HepG2 (cell line): ENCODE data around the gene MTX1. TPM values are rescaled to one million over a fixed set of nuclear protein-coding genes. Genes with fewer than 3 reads are reported as not detected.

ENCODE experiments used
- CBX1 ChIP-seq: IDR thresholded peaks from one replicate; pipeline ENCODE4 v1.6.1; 2016; ENCODE audit warnings: antibody characterized with exemption, low read depth
- FOXA1 ChIP-seq, 2 experiments: fragments of 450-650 bp in 1 of 2; sonication (generic) in 1 of 2; formaldehyde crosslinking in 1 of 2; IDR thresholded peaks; 2 replicates each; pipeline versions ENCODE4 v1.4.0 to v1.6.1; 2016 to 2020; ENCODE audit warnings: missing genetic modification reagents in 1 of 2
- GATA4 ChIP-seq: sonication (generic); IDR thresholded peaks from 2 replicates; pipeline ENCODE4 v1.6.1; 2016; ENCODE audit warnings: antibody characterized with exemption, low read depth, borderline replicate concordance
- HHEX ChIP-seq: IDR thresholded peaks from 2 replicates; pipeline ENCODE4 v1.6.1; 2016; ENCODE audit warnings: control low read depth
- HNRNPL ChIP-seq: fragments of 200-400 bp; formaldehyde crosslinking; IDR thresholded peaks from 2 replicates; pipeline ENCODE4 v1.6.1; 2017; ENCODE audit warnings: mild to moderate bottlenecking, low read depth, low read length
- POGZ ChIP-seq: sonication (generic); formaldehyde crosslinking; IDR thresholded peaks from 2 replicates; pipeline ENCODE4 v1.4.0; 2020; ENCODE audit warnings: mild to moderate bottlenecking, missing genetic modification reagents
- ZNF678 ChIP-seq: sonication (generic); formaldehyde crosslinking; IDR thresholded peaks from 2 replicates; pipeline ENCODE4 v1.4.0; 2020; ENCODE audit warnings: mild to moderate bottlenecking, missing genetic modification reagents
- ZSCAN12 ChIP-seq: sonication (generic); formaldehyde crosslinking; IDR thresholded peaks from 2 replicates; pipeline ENCODE4 v1.9.0; 2021; ENCODE audit warnings: mild to moderate bottlenecking, missing genetic modification reagents
- ZZZ3 ChIP-seq: sonication (generic); formaldehyde crosslinking; IDR thresholded peaks from 2 replicates; pipeline ENCODE4 v1.4.0; 2020; ENCODE audit warnings: missing genetic modification reagents, mild to moderate bottlenecking, borderline replicate concordance
- polyA plus RNA-seq, 8 experiments: library from polyadenylated mRNA; depleted of rRNA in 3 of 8; stranded (reverse) in 7 of 8; unstranded in 1 of 8; fragments of >200 nt; fragmentation: Illumina TruSeq in 4 of 8; extraction: Trizol in 4 of 8; gene quantifications; 2 replicates each; pipeline versions ENCODE4 v1.2.1 to v1.2.3, GENCODE V29; 2011 to 2016; ENCODE audit warnings: low read depth in 4 of 8, missing spikeins in 1 of 8, mixed read lengths in 1 of 8; ENCODE audit not compliant: insufficient read depth in 1 of 8
- total RNA-seq, 5 experiments: library from RNA; depleted of rRNA; stranded (reverse); fragments of >200 nt; fragmentation: Illumina TruSeq; extraction: Trizol; gene quantifications; 2 replicates each; pipeline ENCODE4 v1.2.3, GENCODE V29; 2016; ENCODE audit warnings: low read depth in 1 of 5
- TF ChIP-seq, protein P1 (sequence below): sonication (generic); formaldehyde crosslinking; IDR thresholded peaks from 2 replicates; pipeline ENCODE4 v1.4.0; 2020; ENCODE audit warnings: mild to moderate bottlenecking, missing genetic modification reagents
- TF ChIP-seq, protein P2 (sequence below): sonication (generic); formaldehyde crosslinking; IDR thresholded peaks from 2 replicates; pipeline ENCODE4 v1.8.0; 2022; ENCODE audit warnings: missing genetic modification reagents, mild to moderate bottlenecking, moderate library complexity, borderline replicate concordance
- TF ChIP-seq, protein P3 (sequence below): sonication (generic); formaldehyde crosslinking; conservative IDR thresholded peaks from 2 replicates; pipeline ENCODE4 v1.4.0; 2020; ENCODE audit warnings: missing genetic modification reagents
- TF ChIP-seq, protein P4 (sequence below): IDR thresholded peaks from 2 replicates; pipeline ENCODE4 v1.6.1; 2016; ENCODE audit warnings: low read depth, borderline replicate concordance
- TF ChIP-seq, protein P5 (sequence below): sonication (generic); formaldehyde crosslinking; IDR thresholded peaks from 2 replicates; pipeline ENCODE4 v1.9.0; 2022; ENCODE audit warnings: missing genetic modification reagents, mild to moderate bottlenecking, borderline replicate concordance
- TF ChIP-seq, protein P6 (sequence below): sonication (generic); formaldehyde crosslinking; IDR thresholded peaks from 2 replicates; pipeline ENCODE4 v1.5.1; 2020; ENCODE audit warnings: mild to moderate bottlenecking, missing genetic modification reagents

MTX1 gene
- total and polyA plus RNA-seq, 2 of the 13 experiments (the other 11 are each of a cell fraction or from before 2014, with no cell fraction given), result 64.5 to 72.6 TPM

DNA sequence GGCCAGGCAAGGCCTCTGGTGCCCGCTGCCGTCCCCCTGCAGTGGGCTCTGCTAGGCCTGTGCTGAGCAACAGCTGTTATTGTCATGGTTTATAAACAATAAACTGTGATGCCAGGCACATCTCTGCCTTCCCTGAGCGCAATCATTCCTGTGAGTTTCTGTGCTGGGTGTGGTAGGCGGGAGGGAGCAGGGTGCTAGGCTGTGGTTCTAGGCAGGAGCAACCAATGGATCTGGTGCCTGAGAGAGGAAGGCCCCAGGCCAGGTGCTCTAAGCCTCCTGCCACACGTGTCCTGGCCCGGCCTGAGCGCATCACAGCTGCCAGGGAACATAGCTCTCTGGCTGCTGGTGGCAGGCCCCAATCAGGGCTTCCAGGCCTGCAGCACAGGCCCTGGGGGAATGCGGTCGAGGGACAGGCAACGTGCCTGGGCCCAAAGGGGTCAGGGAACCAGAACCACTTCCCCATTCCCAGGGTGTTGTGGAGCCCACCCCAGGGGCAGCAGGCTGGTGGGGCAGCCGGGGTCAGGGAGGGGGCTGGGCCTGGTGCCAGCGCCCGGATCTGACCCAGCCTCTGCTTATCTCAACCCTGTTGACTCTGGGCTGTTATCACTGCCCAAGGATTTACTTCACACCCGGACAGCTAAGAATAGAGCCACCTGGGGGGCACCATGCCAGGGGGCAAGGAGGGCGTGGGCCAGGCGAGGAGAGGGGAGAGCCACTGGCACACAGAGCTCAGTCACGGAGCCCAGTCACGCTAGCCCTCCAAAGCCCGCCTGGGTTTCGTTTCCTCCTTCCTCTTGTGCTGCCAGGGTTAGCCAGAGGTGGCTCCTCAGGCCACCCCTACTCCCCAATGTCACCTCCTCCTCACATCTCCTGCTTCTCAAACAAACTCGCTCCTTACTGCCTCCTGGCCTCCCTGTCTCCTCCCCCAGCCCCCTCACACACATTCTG, 23.4 kb upstream of the MTX1 start (continued):
- TF ChIP-seq, protein P1, sequence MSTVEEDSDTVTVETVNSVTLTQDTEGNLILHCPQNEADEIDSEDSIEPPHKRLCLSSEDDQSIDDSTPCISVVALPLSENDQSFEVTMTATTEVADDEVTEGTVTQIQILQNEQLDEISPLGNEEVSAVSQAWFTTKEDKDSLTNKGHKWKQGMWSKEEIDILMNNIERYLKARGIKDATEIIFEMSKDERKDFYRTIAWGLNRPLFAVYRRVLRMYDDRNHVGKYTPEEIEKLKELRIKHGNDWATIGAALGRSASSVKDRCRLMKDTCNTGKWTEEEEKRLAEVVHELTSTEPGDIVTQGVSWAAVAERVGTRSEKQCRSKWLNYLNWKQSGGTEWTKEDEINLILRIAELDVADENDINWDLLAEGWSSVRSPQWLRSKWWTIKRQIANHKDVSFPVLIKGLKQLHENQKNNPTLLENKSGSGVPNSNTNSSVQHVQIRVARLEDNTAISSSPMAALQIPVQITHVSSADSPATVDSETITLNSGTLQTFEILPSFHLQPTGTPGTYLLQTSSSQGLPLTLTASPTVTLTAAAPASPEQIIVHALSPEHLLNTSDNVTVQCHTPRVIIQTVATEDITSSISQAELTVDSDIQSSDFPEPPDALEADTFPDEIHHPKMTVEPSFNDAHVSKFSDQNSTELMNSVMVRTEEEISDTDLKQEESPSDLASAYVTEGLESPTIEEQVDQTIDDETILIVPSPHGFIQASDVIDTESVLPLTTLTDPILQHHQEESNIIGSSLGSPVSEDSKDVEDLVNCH (CRISPR knock-in tag), result no peak
- TF ChIP-seq, protein P2, sequence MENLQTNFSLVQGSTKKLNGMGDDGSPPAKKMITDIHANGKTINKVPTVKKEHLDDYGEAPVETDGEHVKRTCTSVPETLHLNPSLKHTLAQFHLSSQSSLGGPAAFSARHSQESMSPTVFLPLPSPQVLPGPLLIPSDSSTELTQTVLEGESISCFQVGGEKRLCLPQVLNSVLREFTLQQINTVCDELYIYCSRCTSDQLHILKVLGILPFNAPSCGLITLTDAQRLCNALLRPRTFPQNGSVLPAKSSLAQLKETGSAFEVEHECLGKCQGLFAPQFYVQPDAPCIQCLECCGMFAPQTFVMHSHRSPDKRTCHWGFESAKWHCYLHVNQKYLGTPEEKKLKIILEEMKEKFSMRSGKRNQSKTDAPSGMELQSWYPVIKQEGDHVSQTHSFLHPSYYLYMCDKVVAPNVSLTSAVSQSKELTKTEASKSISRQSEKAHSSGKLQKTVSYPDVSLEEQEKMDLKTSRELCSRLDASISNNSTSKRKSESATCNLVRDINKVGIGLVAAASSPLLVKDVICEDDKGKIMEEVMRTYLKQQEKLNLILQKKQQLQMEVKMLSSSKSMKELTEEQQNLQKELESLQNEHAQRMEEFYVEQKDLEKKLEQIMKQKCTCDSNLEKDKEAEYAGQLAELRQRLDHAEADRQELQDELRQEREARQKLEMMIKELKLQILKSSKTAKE (CRISPR knock-in tag), result no peak
- TF ChIP-seq ZSCAN12 (CRISPR knock-in tag) (no peak), FOXA1 (IDR thresholded peaks at IDR 0.05) (no peak), FOXA1 (CRISPR knock-in tag; IDR thresholded peaks at IDR 0.05) (peak; percentile 42; the same call in 1 of the 2 replicates), CBX1 (no peak), HHEX (CRISPR knock-in tag) (peak; percentile 85), ZZZ3 (CRISPR knock-in tag) (no peak), GATA4 (0 out of 2 replicates have a peak, but pooled peaks have one; percentile 22), POGZ (no peak), HNRNPL (peak; percentile 79; the same call in 1 of the 2 replicates), ZNF678 (CRISPR knock-in tag) (no peak)
- TF ChIP-seq, protein P3, sequence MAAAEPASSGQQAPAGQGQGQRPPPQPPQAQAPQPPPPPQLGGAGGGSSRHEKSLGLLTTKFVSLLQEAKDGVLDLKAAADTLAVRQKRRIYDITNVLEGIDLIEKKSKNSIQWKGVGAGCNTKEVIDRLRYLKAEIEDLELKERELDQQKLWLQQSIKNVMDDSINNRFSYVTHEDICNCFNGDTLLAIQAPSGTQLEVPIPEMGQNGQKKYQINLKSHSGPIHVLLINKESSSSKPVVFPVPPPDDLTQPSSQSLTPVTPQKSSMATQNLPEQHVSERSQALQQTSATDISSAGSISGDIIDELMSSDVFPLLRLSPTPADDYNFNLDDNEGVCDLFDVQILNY (CRISPR knock-in tag), result no peak
- TF ChIP-seq, protein P4, sequence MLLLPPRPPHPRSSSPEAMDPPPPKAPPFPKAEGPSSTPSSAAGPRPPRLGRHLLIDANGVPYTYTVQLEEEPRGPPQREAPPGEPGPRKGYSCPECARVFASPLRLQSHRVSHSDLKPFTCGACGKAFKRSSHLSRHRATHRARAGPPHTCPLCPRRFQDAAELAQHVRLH (CRISPR knock-in tag), result no peak
- TF ChIP-seq, protein P5, sequence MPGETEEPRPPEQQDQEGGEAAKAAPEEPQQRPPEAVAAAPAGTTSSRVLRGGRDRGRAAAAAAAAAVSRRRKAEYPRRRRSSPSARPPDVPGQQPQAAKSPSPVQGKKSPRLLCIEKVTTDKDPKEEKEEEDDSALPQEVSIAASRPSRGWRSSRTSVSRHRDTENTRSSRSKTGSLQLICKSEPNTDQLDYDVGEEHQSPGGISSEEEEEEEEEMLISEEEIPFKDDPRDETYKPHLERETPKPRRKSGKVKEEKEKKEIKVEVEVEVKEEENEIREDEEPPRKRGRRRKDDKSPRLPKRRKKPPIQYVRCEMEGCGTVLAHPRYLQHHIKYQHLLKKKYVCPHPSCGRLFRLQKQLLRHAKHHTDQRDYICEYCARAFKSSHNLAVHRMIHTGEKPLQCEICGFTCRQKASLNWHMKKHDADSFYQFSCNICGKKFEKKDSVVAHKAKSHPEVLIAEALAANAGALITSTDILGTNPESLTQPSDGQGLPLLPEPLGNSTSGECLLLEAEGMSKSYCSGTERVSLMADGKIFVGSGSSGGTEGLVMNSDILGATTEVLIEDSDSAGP, result 0 out of 2 replicates have a peak, but pooled peaks have one; percentile 15
- TF ChIP-seq, protein P6, sequence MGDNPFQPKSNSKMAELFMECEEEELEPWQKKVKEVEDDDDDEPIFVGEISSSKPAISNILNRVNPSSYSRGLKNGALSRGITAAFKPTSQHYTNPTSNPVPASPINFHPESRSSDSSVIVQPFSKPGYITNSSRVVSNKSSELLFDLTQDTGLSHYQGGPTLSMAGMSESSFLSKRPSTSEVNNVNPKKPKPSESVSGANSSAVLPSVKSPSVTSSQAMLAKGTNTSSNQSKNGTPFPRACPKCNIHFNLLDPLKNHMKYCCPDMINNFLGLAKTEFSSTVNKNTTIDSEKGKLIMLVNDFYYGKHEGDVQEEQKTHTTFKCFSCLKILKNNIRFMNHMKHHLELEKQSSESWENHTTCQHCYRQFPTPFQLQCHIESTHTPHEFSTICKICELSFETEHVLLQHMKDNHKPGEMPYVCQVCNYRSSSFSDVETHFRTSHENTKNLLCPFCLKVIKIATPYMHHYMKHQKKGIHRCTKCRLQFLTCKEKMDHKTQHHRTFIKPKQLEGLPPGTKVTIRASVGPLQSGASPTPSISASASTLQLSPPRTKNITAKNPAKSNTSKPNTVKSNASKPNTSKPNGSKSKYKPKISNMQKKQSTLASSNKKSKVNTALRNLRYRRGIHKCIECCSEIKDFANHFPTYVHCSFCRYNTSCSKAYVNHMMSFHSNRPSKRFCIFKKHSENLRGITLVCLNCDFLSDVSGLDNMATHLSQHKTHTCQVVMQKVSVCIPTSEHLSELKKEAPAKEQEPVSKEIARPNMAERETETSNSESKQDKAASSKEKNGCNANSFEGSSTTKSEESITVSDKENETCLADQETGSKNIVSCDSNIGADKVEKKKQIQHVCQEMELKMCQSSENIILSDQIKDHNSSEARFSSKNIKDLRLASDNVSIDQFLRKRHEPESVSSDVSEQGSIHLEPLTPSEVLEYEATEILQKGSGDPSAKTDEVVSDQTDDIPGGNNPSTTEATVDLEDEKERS (CRISPR knock-in tag), result no peak
